ENCODE data around the gene MFRP. TPM values are rescaled to one million over a fixed set of nuclear protein-coding genes. Genes with fewer than 3 reads are reported as not detected.

The MFRP gene
- total RNA-seq, 1 donor from 2014 or later = not detected

- peaks cover 18% of the 10 kb centered on the region for H3K36me3 Mint-ChIP-seq (ENCODE audit: low read depth)
- peaks cover 4% of the 10 kb centered on the region for H3K27me3 Mint-ChIP-seq (ENCODE audit: low read depth)
- no peak for DNase-seq (ENCODE audit: low spot score)
- intact Hi-C loops (cut with micrococcal nuclease) = no loop called here
- H3K27ac Mint-ChIP-seq = no peak overlapping the region
- peaks cover 24% of the 10 kb centered on the region for H3K4me1 Mint-ChIP-seq (ENCODE audit: low read depth)
- no peak overlapping the region for H3K4me3 Mint-ChIP-seq (ENCODE audit: low read depth)
- H3K9me3 Mint-ChIP-seq = no peaks in the 10 kb centered on the region
These were observed 37.1 kb downstream of the MFRP start for GRCh38 chr11:119309411-119309810.

GRCh38 chr11:119307974-119308373 is 38.5 kb downstream of the MFRP start:
- Mint-ChIP-seq H3K9me3 (no peaks in the 10 kb centered on the region), H3K4me3 (ENCODE audit: low read depth) (no peak overlapping the region), H3K27ac (no peak overlapping the region), H3K36me3 (ENCODE audit: low read depth) (peaks cover 31% of the 10 kb centered on the region), H3K4me1 (ENCODE audit: low read depth) (peaks cover 24% of the 10 kb centered on the region), H3K27me3 (ENCODE audit: low read depth) (no peaks in the 10 kb centered on the region)
- intact Hi-C loops (cut with micrococcal nuclease) = loop anchor here (2.0 kb wide), 1 partner anchor 45 kb away; no protein-coding TSS in a partner anchor
- no peak for DNase-seq (ENCODE audit: low spot score)

DNA sequence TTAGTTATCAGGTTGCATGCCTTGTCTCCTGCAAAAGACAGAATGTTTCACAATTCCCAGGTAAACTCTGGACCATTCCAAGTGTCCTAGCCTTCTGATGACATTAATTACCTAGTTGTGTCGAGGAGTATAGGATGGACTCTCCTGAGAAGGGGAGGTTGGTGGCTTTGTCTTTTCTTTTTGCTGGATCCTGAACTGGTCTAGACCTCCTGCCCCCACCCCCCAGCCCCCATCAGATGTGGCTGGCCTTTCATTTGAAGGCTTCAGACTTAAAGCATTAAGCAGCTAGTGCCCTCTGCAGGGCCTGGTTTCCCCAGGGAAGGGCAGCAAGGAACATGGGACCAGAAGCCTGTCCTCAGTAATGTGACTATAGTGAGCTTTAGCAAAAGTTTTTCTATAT is 39.3 kb downstream of the MFRP start:
- no peaks in the 10 kb centered on the region for H3K27me3 Mint-ChIP-seq (ENCODE audit: low read depth)
- peaks cover 38% of the 10 kb centered on the region for H3K36me3 Mint-ChIP-seq (ENCODE audit: low read depth)
- intact Hi-C loops (cut with micrococcal nuclease) = loop anchor here (2.0 kb wide), 1 partner anchor 44 kb away; no protein-coding TSS in a partner anchor
- H3K4me1 Mint-ChIP-seq (ENCODE audit: low read depth) = peaks cover 24% of the 10 kb centered on the region
- no peak for DNase-seq (ENCODE audit: low spot score)
- H3K9me3 Mint-ChIP-seq = no peaks in the 10 kb centered on the region
- peak overlapping the region; percentile 92 for H3K27ac Mint-ChIP-seq
- H3K4me3 Mint-ChIP-seq (ENCODE audit: low read depth) = no peak overlapping the region

DNA sequence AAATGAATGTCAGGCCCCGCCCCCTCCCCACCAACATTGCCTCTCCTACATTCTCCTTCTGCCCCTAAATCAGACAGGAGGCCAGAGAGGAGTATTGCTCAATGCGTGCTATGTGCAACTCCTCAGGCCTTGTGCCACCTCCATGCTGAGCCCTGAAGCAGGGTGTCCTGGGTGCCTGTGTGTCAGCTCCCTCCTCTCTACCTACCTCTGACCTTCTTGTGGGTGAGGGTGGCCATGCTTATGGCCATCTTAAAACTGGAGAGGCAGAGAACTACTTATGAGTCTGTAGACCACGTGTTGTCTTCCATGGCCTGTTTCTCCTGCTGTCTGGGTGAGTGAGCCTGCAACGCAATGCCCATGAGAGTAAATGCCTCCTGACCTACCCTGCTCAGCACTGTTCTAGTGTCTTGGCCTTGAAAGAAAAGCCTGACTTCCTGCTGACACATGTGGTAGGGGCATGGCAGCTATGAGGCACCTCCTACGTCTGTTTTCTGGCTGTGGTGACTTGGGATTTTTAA is 40.1 kb downstream of the MFRP start:
- H3K4me3 Mint-ChIP-seq (ENCODE audit: low read depth) = peak overlapping the region; percentile 31
- peaks cover 45% of the 10 kb centered on the region for H3K36me3 Mint-ChIP-seq (ENCODE audit: low read depth)

DNA sequence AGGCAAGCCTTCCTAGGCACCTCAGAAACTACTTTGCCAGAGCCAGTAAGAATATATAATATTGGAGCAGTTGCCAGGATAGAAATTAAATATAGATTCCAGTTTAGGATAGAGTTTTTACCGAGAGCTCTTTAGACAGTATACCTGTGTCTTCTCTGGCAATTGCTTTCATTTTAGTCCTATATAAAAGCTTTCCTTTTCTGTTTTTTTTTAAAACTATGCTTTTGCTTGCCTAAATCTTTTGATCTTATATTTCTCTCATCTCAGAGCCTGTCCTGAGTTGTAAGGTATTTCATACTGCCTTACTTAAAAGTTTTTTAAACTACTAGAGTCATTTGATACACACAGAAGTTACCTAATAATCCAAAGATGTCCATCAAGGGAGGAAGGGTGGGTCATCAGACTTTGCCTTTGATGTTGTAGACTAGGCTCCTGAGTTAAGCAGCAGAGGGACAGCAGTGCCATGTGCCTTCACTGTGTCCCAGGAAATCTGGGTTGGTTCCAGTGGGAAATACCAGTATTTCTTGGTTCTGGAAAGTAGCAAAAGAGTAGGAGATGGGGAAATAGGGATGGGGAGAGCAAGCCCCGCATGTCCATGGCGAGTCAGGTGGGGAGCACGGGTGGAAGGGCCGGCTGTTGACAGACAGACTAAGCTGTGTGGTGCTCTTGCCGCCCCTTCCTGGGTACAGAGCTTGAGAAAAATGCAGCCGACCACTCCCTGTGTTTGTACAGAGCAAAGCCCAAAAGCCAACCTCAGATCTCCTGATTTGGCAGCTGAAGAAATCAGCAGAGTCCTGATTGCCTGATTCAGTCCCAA is 40.7 kb downstream of the MFRP start:
- H3K9me3 Mint-ChIP-seq = no peaks in the 10 kb centered on the region
- intact Hi-C loops (cut with micrococcal nuclease) = loop anchor here (2.0 kb wide), 1 partner anchor 43 kb away; no protein-coding TSS in a partner anchor
- H3K4me3 Mint-ChIP-seq (ENCODE audit: low read depth) = no peak overlapping the region
- peaks cover 24% of the 10 kb centered on the region for H3K4me1 Mint-ChIP-seq (ENCODE audit: low read depth)
- H3K27me3 Mint-ChIP-seq (ENCODE audit: low read depth) = no peaks in the 10 kb centered on the region
- H3K27ac Mint-ChIP-seq = peak overlapping the region; percentile 92
- no peak for DNase-seq (ENCODE audit: low spot score)
- H3K36me3 Mint-ChIP-seq (ENCODE audit: low read depth) = peaks cover 51% of the 10 kb centered on the region

More for the DNA sequence above, 40.1 kb downstream of the MFRP start:
- H3K27me3 Mint-ChIP-seq (ENCODE audit: low read depth) = no peaks in the 10 kb centered on the region
- H3K27ac Mint-ChIP-seq = peak overlapping the region; percentile 92
- intact Hi-C loops (cut with micrococcal nuclease) = loop anchor here (2.0 kb wide), 1 partner anchor 44 kb away; no protein-coding TSS in a partner anchor
- no peaks in the 10 kb centered on the region for H3K9me3 Mint-ChIP-seq
- peaks cover 24% of the 10 kb centered on the region for H3K4me1 Mint-ChIP-seq (ENCODE audit: low read depth)
- no peak for DNase-seq (ENCODE audit: low spot score)

DNA sequence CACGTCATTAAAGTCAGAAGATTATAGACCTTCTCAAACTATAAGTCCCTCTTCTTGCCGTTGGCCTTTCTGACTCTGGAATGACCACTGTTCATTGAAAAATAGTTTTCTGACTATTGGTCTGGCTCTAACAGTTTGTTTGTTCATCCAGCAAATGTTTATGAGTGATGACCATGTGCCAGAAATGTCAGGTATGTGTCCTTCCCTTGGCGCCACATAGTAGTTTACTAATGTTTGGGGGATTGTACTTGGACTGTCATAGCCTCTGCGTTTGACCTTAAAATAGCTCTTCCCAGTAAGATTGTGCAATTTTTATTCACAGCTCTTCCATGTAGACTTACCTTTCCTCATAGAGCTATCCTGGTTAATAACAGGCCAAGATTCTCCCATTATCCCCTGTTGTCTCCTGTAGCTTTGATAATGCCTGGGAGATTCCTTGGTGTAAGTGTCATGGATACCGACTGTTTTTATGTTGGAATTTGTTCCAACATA is 43.2 kb downstream of the MFRP start:
- intact Hi-C loops (cut with micrococcal nuclease) = loop anchor here (2.0 kb wide), 1 partner anchor 14 kb away; no protein-coding TSS in a partner anchor
- Mint-ChIP-seq H3K27me3 (ENCODE audit: low read depth) (no peaks in the 10 kb centered on the region), H3K36me3 (ENCODE audit: low read depth) (peaks cover 75% of the 10 kb centered on the region), H3K4me3 (ENCODE audit: low read depth) (no peak overlapping the region), H3K9me3 (no peaks in the 10 kb centered on the region), H3K27ac (no peak overlapping the region), H3K4me1 (ENCODE audit: low read depth) (peaks cover 24% of the 10 kb centered on the region)
- DNase-seq (ENCODE audit: low spot score) = no peak

- no peaks in the 10 kb centered on the region for H3K9me3 Mint-ChIP-seq
- peaks cover 5% of the 10 kb centered on the region for H3K4me1 Mint-ChIP-seq (ENCODE audit: low read depth)
- H3K4me3 Mint-ChIP-seq (ENCODE audit: low read depth) = no peak overlapping the region
- no peak for DNase-seq (ENCODE audit: low spot score)
- intact Hi-C loops (cut with micrococcal nuclease) = no loop called here
- no peaks in the 10 kb centered on the region for H3K27me3 Mint-ChIP-seq (ENCODE audit: low read depth)
- H3K27ac Mint-ChIP-seq = no peak overlapping the region
- peaks cover 89% of the 10 kb centered on the region for H3K36me3 Mint-ChIP-seq (ENCODE audit: low read depth)
These were observed 46.1 kb downstream of the MFRP start for GRCh38 chr11:119300198-119300964.

DNA sequence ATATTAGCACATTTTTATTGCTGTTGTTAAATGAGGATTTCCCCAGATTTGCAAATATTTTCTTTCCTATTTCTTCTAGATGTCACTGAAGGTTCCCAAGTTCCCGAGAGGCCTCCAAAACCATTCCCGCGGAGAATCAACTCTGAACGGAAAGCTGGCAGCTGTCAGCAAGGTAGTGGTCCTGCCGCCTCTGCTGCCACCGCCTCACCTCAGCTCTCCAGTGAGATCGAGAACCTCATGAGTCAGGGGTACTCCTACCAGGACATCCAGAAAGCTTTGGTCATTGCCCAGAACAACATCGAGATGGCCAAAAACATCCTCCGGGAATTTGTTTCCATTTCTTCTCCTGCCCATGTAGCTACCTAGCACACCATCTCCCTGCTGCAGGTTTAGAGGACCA is 47.1 kb downstream of the MFRP start:
- intact Hi-C loops (cut with micrococcal nuclease) = no loop called here
- Mint-ChIP-seq H3K27ac (no peak overlapping the region), H3K9me3 (no peaks in the 10 kb centered on the region), H3K4me3 (ENCODE audit: low read depth) (no peak overlapping the region), H3K36me3 (ENCODE audit: low read depth) (peaks cover 82% of the 10 kb centered on the region), H3K4me1 (ENCODE audit: low read depth) (no peaks in the 10 kb centered on the region), H3K27me3 (ENCODE audit: low read depth) (no peaks in the 10 kb centered on the region)
- no peak for DNase-seq (ENCODE audit: low spot score)

DNA sequence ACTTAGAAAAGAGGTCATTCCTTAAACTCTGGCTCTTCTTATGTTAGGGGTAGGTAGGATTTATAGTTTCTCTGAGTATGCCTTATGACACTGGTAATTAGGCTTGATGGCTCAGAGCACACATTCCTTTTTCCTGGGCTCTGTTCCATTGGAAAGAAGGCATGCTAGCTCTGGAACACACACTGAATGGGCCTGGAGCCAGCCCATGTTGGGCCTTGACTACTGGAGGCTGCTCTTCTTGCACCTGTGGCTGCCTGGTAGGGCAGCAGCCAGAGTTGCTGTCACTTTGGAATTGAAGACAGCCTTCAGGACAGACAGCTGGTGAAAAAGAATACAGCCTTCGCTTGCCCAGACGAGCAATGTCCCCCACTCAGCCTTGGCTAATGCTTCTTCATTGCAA is 47.8 kb downstream of the MFRP start:
- intact Hi-C loops (cut with micrococcal nuclease) = no loop called here
- H3K27ac Mint-ChIP-seq = no peak overlapping the region
- DNase-seq (ENCODE audit: low spot score) = no peak
- H3K27me3 Mint-ChIP-seq (ENCODE audit: low read depth) = no peaks in the 10 kb centered on the region
- no peaks in the 10 kb centered on the region for H3K9me3 Mint-ChIP-seq
- no peak overlapping the region for H3K4me3 Mint-ChIP-seq (ENCODE audit: low read depth)
- H3K36me3 Mint-ChIP-seq (ENCODE audit: low read depth) = peaks cover 76% of the 10 kb centered on the region
- H3K4me1 Mint-ChIP-seq (ENCODE audit: low read depth) = no peaks in the 10 kb centered on the region

DNA sequence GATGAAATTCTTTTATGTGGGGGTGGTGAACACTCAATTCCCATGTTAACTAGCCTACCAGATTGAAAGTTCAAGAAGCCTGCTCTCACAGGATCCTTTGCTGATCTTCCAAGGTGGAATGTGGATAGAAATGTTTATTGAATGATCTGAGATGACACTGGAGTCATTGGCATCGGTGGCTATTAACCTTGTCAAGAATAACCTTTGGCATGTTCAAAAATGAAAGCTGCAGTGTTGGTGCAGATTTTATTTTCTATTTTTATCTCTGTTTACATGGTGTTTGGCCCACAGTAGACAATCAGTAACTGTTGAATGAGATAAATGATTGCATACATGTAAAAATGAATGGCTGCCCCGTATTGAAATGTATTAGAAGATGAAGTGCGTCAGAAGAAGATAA is 48.6 kb downstream of the MFRP start:
- H3K4me1 Mint-ChIP-seq (ENCODE audit: low read depth) = no peaks in the 10 kb centered on the region
- no peak overlapping the region for H3K4me3 Mint-ChIP-seq (ENCODE audit: low read depth)
- H3K27ac Mint-ChIP-seq = no peak overlapping the region
- no peaks in the 10 kb centered on the region for H3K9me3 Mint-ChIP-seq
- H3K27me3 Mint-ChIP-seq (ENCODE audit: low read depth) = no peaks in the 10 kb centered on the region
- no peak for DNase-seq (ENCODE audit: low spot score)
- peaks cover 72% of the 10 kb centered on the region for H3K36me3 Mint-ChIP-seq (ENCODE audit: low read depth)
- intact Hi-C loops (cut with micrococcal nuclease) = no loop called here

- no peaks in the 10 kb centered on the region for H3K4me1 Mint-ChIP-seq (ENCODE audit: low read depth)
These were observed 51.3 kb downstream of the MFRP start for GRCh38 chr11:119295178-119295577.

DNA sequence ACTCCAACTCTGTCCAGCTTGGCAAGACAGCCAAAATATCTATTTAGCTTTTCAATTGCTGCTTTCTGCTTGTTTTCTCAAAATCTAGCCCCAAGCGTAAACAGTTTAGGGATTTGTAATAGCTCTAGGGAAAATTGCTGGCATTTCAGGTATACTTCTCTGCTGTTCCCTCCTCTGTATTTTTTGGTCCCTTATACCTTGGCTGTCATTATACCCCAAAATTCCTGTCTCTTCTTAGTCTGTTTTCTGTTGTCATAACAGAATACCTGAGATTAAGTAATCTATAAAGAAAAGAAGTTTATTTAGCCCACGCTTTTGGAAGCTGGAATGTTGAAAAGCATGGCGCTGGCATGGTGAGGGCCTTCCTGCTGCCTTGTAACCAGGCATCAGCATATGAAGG is 53.0 kb downstream of the MFRP start:
- Mint-ChIP-seq H3K27me3 (ENCODE audit: low read depth) (no peaks in the 10 kb centered on the region), H3K36me3 (ENCODE audit: low read depth) (peaks cover 57% of the 10 kb centered on the region), H3K9me3 (no peaks in the 10 kb centered on the region), H3K4me3 (ENCODE audit: low read depth) (no peak overlapping the region), H3K27ac (no peak overlapping the region), H3K4me1 (ENCODE audit: low read depth) (no peaks in the 10 kb centered on the region)
- intact Hi-C loops (cut with micrococcal nuclease) = no loop called here
- DNase-seq (ENCODE audit: low spot score) = no peak

More at GRCh38 chr11:119295178-119295577, 51.3 kb downstream of the MFRP start:
- DNase-seq (ENCODE audit: low spot score) = no peak
- intact Hi-C loops (cut with micrococcal nuclease) = no loop called here
- peaks cover 65% of the 10 kb centered on the region for H3K36me3 Mint-ChIP-seq (ENCODE audit: low read depth)
- H3K27ac Mint-ChIP-seq = no peak overlapping the region
- no peaks in the 10 kb centered on the region for H3K27me3 Mint-ChIP-seq (ENCODE audit: low read depth)
- no peak overlapping the region for H3K4me3 Mint-ChIP-seq (ENCODE audit: low read depth)
- H3K9me3 Mint-ChIP-seq = no peaks in the 10 kb centered on the region

All from activated T-helper 2 cell treated with anti-CD3 and anti-CD28 coated beads, Interferon-gamma antibody, Interleukin-2, Interleukin-4, amounts not matched to agents 10 μg/mL and 5 μg/mL and 100 μg/mL, durations not matched to agents 14 hours and 24 hours and 36 hours (primary cell).